ENCODE measurements around the gene CNTNAP2. TPM values are rescaled to one million over a fixed set of nuclear protein-coding genes. Genes with fewer than 3 reads are reported as not detected.

The CNTNAP2 gene
- total and polyA plus RNA-seq, 4 donors = 0.14 to 2.3 (median 1.1) TPM

- TF ChIP-seq GABPA (IDR thresholded peaks at IDR 0.05 in 1 of 2, conservative IDR thresholded peaks at IDR 0.05 in 1 of 2) (no peak), REST (IDR thresholded peaks at IDR 0.05) (no peak), HNF4G (IDR thresholded peaks at IDR 0.05) (no peak), JUND (IDR thresholded peaks at IDR 0.05) (no peak), NR2F2 (IDR thresholded peaks at IDR 0.05) (no peak), HNF4A (conservative IDR thresholded peaks at IDR 0.05) (no peak), RXRA (IDR thresholded peaks at IDR 0.05) (no peak), TAF1 (conservative IDR thresholded peaks at IDR 0.05) (no peak), RAD21 (IDR thresholded peaks at IDR 0.05) (no peak), YY1 (IDR thresholded peaks at IDR 0.05) (no peak), CTCF (IDR thresholded peaks at IDR 0.05; ENCODE audit: low read depth, low read length, missing input control) (no peak), ZBTB33 (IDR thresholded peaks at IDR 0.05) (no peak), EGR1 (IDR thresholded peaks at IDR 0.05; ENCODE audit: low read depth in 2 of 2) (no peak)
- Histone ChIP-seq H3K9ac (ENCODE audit: low read depth in 1 of 2, low read length in 2 of 2) (no peak overlapping the region), H3K27ac (ENCODE audit: low read depth in 1 of 2, low read length in 2 of 2) (no peak overlapping the region), H3K27me3 (ENCODE audit: control insufficient read depth in 4 of 4, insufficient read depth in 4 of 4, low read length in 3 of 4) (no peaks in the 10 kb centered on the region), H3K36me3 (ENCODE audit: control insufficient read depth in 4 of 4, insufficient read depth in 3 of 4, low read depth in 1 of 4, low read length in 3 of 4) (no peaks in the 10 kb centered on the region), H3K4me3 (ENCODE audit: low read depth in 1 of 3, low read length in 3 of 3) (no peak overlapping the region), H3K9me3 (ENCODE audit: control insufficient read depth in 4 of 4, low read length in 3 of 4) (peaks cover 0 to 7% (median 0%) of the 10 kb centered on the region in 4 donors), H3K4me1 (ENCODE audit: control insufficient read depth in 4 of 4, insufficient read depth in 4 of 4, low read length in 3 of 4) (no peaks in the 10 kb centered on the region)
- 36% methylated on average over 7 of the region's 7 CpGs for WGBS
- no peak for DNase-seq (ENCODE audit: low spot score)
Observed at GRCh38 chr7:146791344-146792285, 675.0 kb downstream of the CNTNAP2 start.

GRCh38 chr7:146804620-146805019 is 688.0 kb downstream of the CNTNAP2 start:
- H3K27me3 ChIP-seq (ENCODE audit: control insufficient read depth in 4 of 4, insufficient read depth in 4 of 4, low read length in 3 of 4) = no peaks in the 10 kb centered on the region
- no peak overlapping the region for H3K27ac ChIP-seq (ENCODE audit: low read depth in 1 of 2, low read length in 2 of 2)
- H3K36me3 ChIP-seq (ENCODE audit: control insufficient read depth in 4 of 4, insufficient read depth in 3 of 4, low read depth in 1 of 4, low read length in 3 of 4) = no peaks in the 10 kb centered on the region
- no peak overlapping the region for H3K4me3 ChIP-seq (ENCODE audit: low read depth in 1 of 3, low read length in 3 of 3)
- no peaks in the 10 kb centered on the region for H3K4me1 ChIP-seq (ENCODE audit: control insufficient read depth in 4 of 4, insufficient read depth in 4 of 4, low read length in 3 of 4)
- no peak for DNase-seq (ENCODE audit: low spot score)
- H3K9ac ChIP-seq (ENCODE audit: low read depth in 1 of 2, low read length in 2 of 2) = no peak overlapping the region
- H3K9me3 ChIP-seq (ENCODE audit: control insufficient read depth in 4 of 4, low read length in 3 of 4) = peaks cover 0 to under 1% (median 0%) of the 10 kb centered on the region in 4 donors
- 82% methylated on average over 1 of the region's 1 CpG for WGBS
- no peak for TF ChIP-seq HNF4G (IDR thresholded peaks at IDR 0.05)
- TF ChIP-seq TAF1 (conservative IDR thresholded peaks at IDR 0.05) = no peak
- no peak for TF ChIP-seq GABPA (IDR thresholded peaks at IDR 0.05 in 1 of 2, conservative IDR thresholded peaks at IDR 0.05 in 1 of 2)
- TF ChIP-seq CTCF (IDR thresholded peaks at IDR 0.05; ENCODE audit: low read depth, low read length, missing input control) = no peak
- no peak for TF ChIP-seq MAX (IDR thresholded peaks at IDR 0.05)
- no peak for TF ChIP-seq RAD21 (IDR thresholded peaks at IDR 0.05)
- no peak for TF ChIP-seq FOXA2 (IDR thresholded peaks at IDR 0.05)
- no peak for TF ChIP-seq FOXA1 (IDR thresholded peaks at IDR 0.05)
- no peak for TF ChIP-seq ZBTB33 (IDR thresholded peaks at IDR 0.05)
- no peak for TF ChIP-seq HNF4A (conservative IDR thresholded peaks at IDR 0.05)
- no peak for TF ChIP-seq RXRA (IDR thresholded peaks at IDR 0.05)
